ENCODE data around the gene PSMC3IP.

PSMC3IP gene

DNA sequence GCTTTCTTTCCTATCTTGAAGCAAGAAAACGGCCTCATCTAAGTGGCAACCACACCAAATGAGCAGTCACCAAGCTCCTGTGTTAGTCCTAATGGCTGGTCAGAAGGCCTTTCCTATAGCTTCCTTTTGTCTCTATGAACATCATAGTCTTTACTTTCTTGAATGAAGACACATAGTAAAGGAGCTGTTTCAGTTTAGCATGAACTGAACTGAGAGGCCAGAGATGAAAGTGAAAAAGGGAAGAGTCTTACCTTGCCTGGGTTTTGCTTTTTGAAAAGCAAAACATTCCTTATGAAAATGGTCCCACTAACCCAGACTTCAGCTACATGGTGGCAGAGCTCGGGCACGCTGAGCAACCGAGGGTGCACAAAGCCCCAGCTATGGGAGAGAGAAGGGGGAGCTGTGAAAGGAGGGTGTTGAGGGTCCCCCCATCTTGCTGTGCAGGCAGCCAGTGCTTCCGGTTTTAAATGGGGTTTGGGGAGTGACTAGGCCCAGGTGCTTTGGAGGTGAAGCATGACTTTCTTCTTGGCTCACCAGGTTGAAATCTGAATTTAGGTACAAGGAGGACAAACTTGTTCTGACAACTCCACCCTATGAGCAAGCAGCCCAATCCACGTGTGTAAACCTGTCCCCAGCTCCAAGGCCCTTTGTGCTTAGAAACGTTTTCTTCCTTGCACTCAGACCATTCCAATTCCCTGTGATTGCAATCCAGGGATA lies 9.1 kb upstream of the PSMC3IP start:
- TF ChIP-seq ZBTB7A (IDR thresholded peaks at IDR 0.05; ENCODE audit: low read depth) = no peak
- no peak for TF ChIP-seq FOXM1 (IDR thresholded peaks at IDR 0.05; ENCODE audit: borderline replicate concordance, low read depth)
- TF ChIP-seq EGR1 (IDR thresholded peaks at IDR 0.05) = no peak
- TF ChIP-seq CEBPB (IDR thresholded peaks at IDR 0.05) = no peak
- no peak for TF ChIP-seq NFIC (IDR thresholded peaks at IDR 0.05)
- no peak for TF ChIP-seq EP300 (IDR thresholded peaks at IDR 0.05; ENCODE audit: borderline replicate concordance)
- TF ChIP-seq RAD21 (IDR thresholded peaks at IDR 0.05; ENCODE audit: low read depth) = no peak
- no peak for TF ChIP-seq MAX (IDR thresholded peaks at IDR 0.05)
- TF ChIP-seq CREB1 (IDR thresholded peaks at IDR 0.05; ENCODE audit: low read depth) = no peak
- no peak for TF ChIP-seq USF1 (IDR thresholded peaks at IDR 0.05)
- TF ChIP-seq YY1 (IDR thresholded peaks at IDR 0.05; ENCODE audit: low read depth) = no peak
- TF ChIP-seq TEAD4 (IDR thresholded peaks at IDR 0.05) = no peak
- TF ChIP-seq, protein P1, sequence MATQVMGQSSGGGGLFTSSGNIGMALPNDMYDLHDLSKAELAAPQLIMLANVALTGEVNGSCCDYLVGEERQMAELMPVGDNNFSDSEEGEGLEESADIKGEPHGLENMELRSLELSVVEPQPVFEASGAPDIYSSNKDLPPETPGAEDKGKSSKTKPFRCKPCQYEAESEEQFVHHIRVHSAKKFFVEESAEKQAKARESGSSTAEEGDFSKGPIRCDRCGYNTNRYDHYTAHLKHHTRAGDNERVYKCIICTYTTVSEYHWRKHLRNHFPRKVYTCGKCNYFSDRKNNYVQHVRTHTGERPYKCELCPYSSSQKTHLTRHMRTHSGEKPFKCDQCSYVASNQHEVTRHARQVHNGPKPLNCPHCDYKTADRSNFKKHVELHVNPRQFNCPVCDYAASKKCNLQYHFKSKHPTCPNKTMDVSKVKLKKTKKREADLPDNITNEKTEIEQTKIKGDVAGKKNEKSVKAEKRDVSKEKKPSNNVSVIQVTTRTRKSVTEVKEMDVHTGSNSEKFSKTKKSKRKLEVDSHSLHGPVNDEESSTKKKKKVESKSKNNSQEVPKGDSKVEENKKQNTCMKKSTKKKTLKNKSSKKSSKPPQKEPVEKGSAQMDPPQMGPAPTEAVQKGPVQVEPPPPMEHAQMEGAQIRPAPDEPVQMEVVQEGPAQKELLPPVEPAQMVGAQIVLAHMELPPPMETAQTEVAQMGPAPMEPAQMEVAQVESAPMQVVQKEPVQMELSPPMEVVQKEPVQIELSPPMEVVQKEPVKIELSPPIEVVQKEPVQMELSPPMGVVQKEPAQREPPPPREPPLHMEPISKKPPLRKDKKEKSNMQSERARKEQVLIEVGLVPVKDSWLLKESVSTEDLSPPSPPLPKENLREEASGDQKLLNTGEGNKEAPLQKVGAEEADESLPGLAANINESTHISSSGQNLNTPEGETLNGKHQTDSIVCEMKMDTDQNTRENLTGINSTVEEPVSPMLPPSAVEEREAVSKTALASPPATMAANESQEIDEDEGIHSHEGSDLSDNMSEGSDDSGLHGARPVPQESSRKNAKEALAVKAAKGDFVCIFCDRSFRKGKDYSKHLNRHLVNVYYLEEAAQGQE (IDR thresholded peaks at IDR 0.05; ENCODE audit: low read depth) = no peak
- no peak for TF ChIP-seq TAF1 (IDR thresholded peaks at IDR 0.05; ENCODE audit: low read depth)
- no peak for TF ChIP-seq TCF12 (IDR thresholded peaks at IDR 0.05; ENCODE audit: low read depth)

GRCh38 chr17:42585353-42585752 lies 7.8 kb upstream of the PSMC3IP start:
- TF ChIP-seq USF1 (IDR thresholded peaks at IDR 0.05) = no peak

GRCh38 chr17:42584880-42585279 lies 7.4 kb upstream of the PSMC3IP start:
- TF ChIP-seq TAF1 (IDR thresholded peaks at IDR 0.05; ENCODE audit: low read depth) (no peak), NFIC (IDR thresholded peaks at IDR 0.05) (no peak), CEBPB (IDR thresholded peaks at IDR 0.05) (no peak), EGR1 (IDR thresholded peaks at IDR 0.05) (no peak), USF1 (IDR thresholded peaks at IDR 0.05) (no peak), FOXM1 (IDR thresholded peaks at IDR 0.05; ENCODE audit: borderline replicate concordance, low read depth) (no peak), YY1 (IDR thresholded peaks at IDR 0.05; ENCODE audit: low read depth) (no peak), TCF12 (IDR thresholded peaks at IDR 0.05; ENCODE audit: low read depth) (no peak)

- TF ChIP-seq CREB1 (IDR thresholded peaks at IDR 0.05; ENCODE audit: low read depth) = no peak
- TF ChIP-seq TCF12 (IDR thresholded peaks at IDR 0.05; ENCODE audit: low read depth) = no peak
- no peak for TF ChIP-seq YY1 (IDR thresholded peaks at IDR 0.05; ENCODE audit: low read depth)
- TF ChIP-seq USF1 (IDR thresholded peaks at IDR 0.05) = no peak
- no peak for TF ChIP-seq EP300 (IDR thresholded peaks at IDR 0.05; ENCODE audit: borderline replicate concordance)
- no peak for TF ChIP-seq TEAD4 (IDR thresholded peaks at IDR 0.05)
- no peak for TF ChIP-seq CEBPB (IDR thresholded peaks at IDR 0.05)
Measured at GRCh38 chr17:42581744-42582270, 4.3 kb upstream of the PSMC3IP start.

DNA sequence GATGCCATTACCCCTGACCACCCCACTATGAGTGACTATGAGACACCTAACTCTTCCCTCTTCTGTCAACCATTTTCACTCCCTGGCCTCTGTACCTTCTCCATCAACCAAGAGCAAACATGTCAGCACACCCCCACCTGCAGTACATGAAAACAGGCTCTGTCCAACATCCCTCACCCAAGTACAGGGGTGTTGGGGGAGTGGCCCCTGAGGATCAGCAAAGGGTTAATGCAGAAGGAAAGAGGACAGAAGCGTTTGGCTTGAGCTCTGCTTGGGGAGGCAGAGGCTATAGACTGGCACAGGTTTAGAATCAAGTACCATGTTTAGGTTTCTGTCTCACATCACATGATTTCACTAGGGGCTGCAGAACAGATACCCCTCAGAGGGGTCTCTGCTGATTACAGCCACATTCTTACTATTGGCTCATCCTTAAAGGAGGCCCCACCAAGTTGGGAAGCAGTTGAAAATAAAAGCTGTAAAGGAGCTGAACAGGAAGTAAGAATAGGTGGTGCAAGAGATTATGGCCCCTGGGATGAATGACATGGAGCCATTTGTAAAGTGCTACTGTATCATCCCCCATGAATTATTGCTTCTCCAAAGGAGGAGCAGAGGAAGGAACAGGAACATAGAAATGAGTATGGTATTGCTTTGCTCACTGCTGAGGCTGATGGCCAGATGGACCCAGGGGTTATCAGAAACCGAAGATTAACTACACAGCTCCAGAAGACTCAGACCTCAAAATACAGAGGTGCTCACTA lies 2.4 kb upstream of the PSMC3IP start:
- no peak for TF ChIP-seq MAX (IDR thresholded peaks at IDR 0.05)
- TF ChIP-seq YY1 (IDR thresholded peaks at IDR 0.05; ENCODE audit: low read depth) = no peak
- TF ChIP-seq TCF12 (IDR thresholded peaks at IDR 0.05; ENCODE audit: low read depth) = no peak
- TF ChIP-seq TEAD4 (IDR thresholded peaks at IDR 0.05) = no peak
- TF ChIP-seq EGR1 (IDR thresholded peaks at IDR 0.05) = no peak
- TF ChIP-seq, protein P1 (IDR thresholded peaks at IDR 0.05; ENCODE audit: low read depth) = no peak
- TF ChIP-seq EP300 (IDR thresholded peaks at IDR 0.05; ENCODE audit: borderline replicate concordance) = no peak
- no peak for TF ChIP-seq CREB1 (IDR thresholded peaks at IDR 0.05; ENCODE audit: low read depth)
- no peak for TF ChIP-seq USF1 (IDR thresholded peaks at IDR 0.05)
- no peak for TF ChIP-seq ZBTB7A (IDR thresholded peaks at IDR 0.05; ENCODE audit: low read depth)
- no peak for TF ChIP-seq RAD21 (IDR thresholded peaks at IDR 0.05; ENCODE audit: low read depth)
- no peak for TF ChIP-seq FOXM1 (IDR thresholded peaks at IDR 0.05; ENCODE audit: borderline replicate concordance, low read depth)
- TF ChIP-seq CEBPB (IDR thresholded peaks at IDR 0.05) = no peak
- TF ChIP-seq NFIC (IDR thresholded peaks at IDR 0.05) = no peak
- no peak for TF ChIP-seq TAF1 (IDR thresholded peaks at IDR 0.05; ENCODE audit: low read depth)

Measured in Ishikawa (cell line).